ENCODE results near the gene TNFRSF6B.

Gene TNFRSF6B

GRCh38 chr20:63680427-63680826 lies 16.0 kb upstream of the TNFRSF6B start:
- no peak for TF ChIP-seq CTCF (IDR thresholded peaks at IDR 0.05; ENCODE audit: low read depth, low read length, missing control alignments)
- no peak overlapping the region for H3K4me3 ChIP-seq (ENCODE audit: low read depth, low read length)
- DNase-seq (ENCODE audit: low read depth), result no peak

GRCh38 chr20:63680857-63681608 lies 15.4 kb upstream of the TNFRSF6B start:
- DNase-seq (ENCODE audit: low read depth), result no peak
- H3K4me3 ChIP-seq (ENCODE audit: low read depth, low read length), result no peak overlapping the region
- TF ChIP-seq CTCF (IDR thresholded peaks at IDR 0.05; ENCODE audit: low read depth, low read length, missing control alignments), result no peak

- no peak overlapping the region for H3K4me3 ChIP-seq (ENCODE audit: low read depth, low read length)
- DNase-seq (ENCODE audit: low read depth), result no peak
- TF ChIP-seq CTCF (IDR thresholded peaks at IDR 0.05; ENCODE audit: low read depth, low read length, missing control alignments), result no peak
These were observed 14.8 kb upstream of the TNFRSF6B start for GRCh38 chr20:63681609-63682142.

GRCh38 chr20:63682384-63683139 lies 13.9 kb upstream of the TNFRSF6B start:
- H3K4me3 ChIP-seq (ENCODE audit: low read depth, low read length), result no peak overlapping the region
- no peak for DNase-seq (ENCODE audit: low read depth)
- TF ChIP-seq CTCF (IDR thresholded peaks at IDR 0.05; ENCODE audit: low read depth, low read length, missing control alignments), result no peak

GRCh38 chr20:63685269-63686026 lies 11.0 kb upstream of the TNFRSF6B start:
- TF ChIP-seq CTCF (IDR thresholded peaks at IDR 0.05; ENCODE audit: low read depth, low read length, missing control alignments), result no peak
- no peak overlapping the region for H3K4me3 ChIP-seq (ENCODE audit: low read depth, low read length)
- DNase-seq (ENCODE audit: low read depth), result no peak

- no peak for DNase-seq (ENCODE audit: low read depth)
- no peak for TF ChIP-seq CTCF (IDR thresholded peaks at IDR 0.05; ENCODE audit: low read depth, low read length, missing control alignments)
- H3K4me3 ChIP-seq (ENCODE audit: low read depth, low read length), result no peak overlapping the region
These were observed 10.4 kb upstream of the TNFRSF6B start for GRCh38 chr20:63686094-63686491.

All from GM12864 (cell line).